Epithelial cell of proximal tubule (primary cell): ENCODE measurements around the gene FOXA3. TPM values are rescaled to one million over a fixed set of nuclear protein-coding genes. Genes with fewer than 3 reads are reported as not detected.
A peak's percentile ranks its signal among the peaks of the same experiment; 100 is the strongest.

Experiments used
- DNase-seq: peaks from one replicate; pipeline ENCODE4 v3.0.0-alpha.2; 2011; ENCODE audit warnings: low read depth
- H3K4me3 ChIP-seq: 2 replicates; pipeline ENCODE4 v1.5.1; 2011; ENCODE audit warnings: low read depth, mild to moderate bottlenecking, low read length
- CTCF ChIP-seq: conservative IDR thresholded peaks from 2 replicates; pipeline ENCODE4 v1.5.1; 2012; ENCODE audit warnings: low read depth, mild to moderate bottlenecking, low read length
- total RNA-seq: library from RNA; depleted of rRNA; stranded (reverse); fragments of >200 nt; gene quantifications from 2 replicates; pipeline ENCODE4 v1.2.3, GENCODE V29; 2015

FOXA3 gene
- total RNA-seq, 1 donor from 2014 or later = 2.8 TPM

GRCh38 chr19:45901912-45902650 lies 38.0 kb downstream of the FOXA3 start, which contains the start of gene MYPOP:
TSS of gene MYPOP (minus strand) at chr19:45902613. CDS start at chr19:45901773, 840 bp downstream.
- H3K4me3 ChIP-seq = peak within 1 kb of the TSS; percentile 91
- no peak for DNase-seq
- TF ChIP-seq CTCF = no peak

GRCh38 chr19:45902651-45903625 lies 38.8 kb downstream of the FOXA3 start:
- DNase-seq = peak; percentile 54
- no peak for TF ChIP-seq CTCF
- peak overlapping the region; percentile 91 for H3K4me3 ChIP-seq

GRCh38 chr19:45905011-45905410 lies 40.9 kb downstream of the FOXA3 start:
- TF ChIP-seq CTCF = no peak
- no peak for DNase-seq
- no peak overlapping the region for H3K4me3 ChIP-seq

GRCh38 chr19:45906221-45906620 lies 42.1 kb downstream of the FOXA3 start:
- no peak overlapping the region for H3K4me3 ChIP-seq
- DNase-seq = no peak
- no peak for TF ChIP-seq CTCF

GRCh38 chr19:45908956-45909355 lies 44.8 kb downstream of the FOXA3 start:
- no peak for DNase-seq
- no peak overlapping the region for H3K4me3 ChIP-seq
- TF ChIP-seq CTCF = peak; percentile 41

GRCh38 chr19:45911291-45911690 lies 47.2 kb downstream of the FOXA3 start:
- no peak for DNase-seq
- no peak for TF ChIP-seq CTCF

More at GRCh38 chr19:45911291-45911690, 47.2 kb downstream of the FOXA3 start:
- H3K4me3 ChIP-seq = no peak overlapping the region
